T1000 (cell line): Measurements from ENCODE around the gene EML4.

Experiments used
- DNase-seq: peaks from one replicate; lab custom pipeline; 2025; ENCODE audit warnings: mixed read lengths; lab: John Stamatoyannopoulos, UW

The EML4 gene

GRCh38 chr2:42196403-42197267 lies 27.5 kb downstream of the EML4 start:
- no peak for DNase-seq

GRCh38 chr2:42197792-42198191 lies 28.6 kb downstream of the EML4 start:
- DNase-seq = no peak

- DNase-seq = no peak
These were observed 29.3 kb downstream of the EML4 start for GRCh38 chr2:42198466-42198865.

DNA sequence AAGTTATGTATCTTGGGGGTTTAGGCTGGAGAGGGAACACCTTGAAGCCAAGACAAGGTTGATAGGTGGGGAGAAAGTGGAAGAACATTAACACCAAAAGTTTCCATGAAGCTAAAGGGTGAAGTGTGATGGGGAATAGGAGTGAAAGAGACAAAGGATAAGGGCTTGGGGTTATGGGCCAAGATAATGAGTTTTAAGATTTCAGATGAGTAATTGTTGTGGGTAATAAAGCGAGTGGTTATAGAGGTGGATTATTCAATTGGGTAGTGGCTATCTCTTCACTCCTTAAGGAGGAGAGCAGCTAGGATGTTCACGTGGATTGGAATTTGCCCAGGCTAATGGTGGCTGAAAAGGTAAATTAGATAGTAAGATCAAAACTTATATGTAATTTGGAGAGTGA lies 29.8 kb downstream of the EML4 start:
- DNase-seq = no peak

- no peak for DNase-seq
These were observed 30.5 kb downstream of the EML4 start for GRCh38 chr2:42199626-42200025.

GRCh38 chr2:42200926-42201855 lies 32.0 kb downstream of the EML4 start:
- DNase-seq = no peak

DNA sequence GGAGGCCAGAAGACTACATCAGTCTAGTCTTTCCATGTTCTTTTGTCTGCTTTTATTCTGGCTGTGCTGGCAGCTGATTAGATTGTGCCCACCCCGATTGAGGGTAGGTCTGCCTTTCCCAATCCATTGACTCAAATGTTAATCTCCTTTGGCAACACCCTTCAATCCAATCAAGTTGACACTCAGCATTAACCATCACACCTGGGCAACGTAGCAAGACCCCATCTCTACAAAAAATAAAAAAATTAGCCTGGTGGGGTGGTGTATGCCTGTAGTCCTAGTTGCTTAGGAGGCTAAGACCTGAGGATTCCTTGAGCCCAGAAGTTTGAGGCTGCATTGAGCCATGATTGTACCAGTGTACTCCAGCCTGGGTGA lies 33.5 kb downstream of the EML4 start:
- DNase-seq = no peak

DNA sequence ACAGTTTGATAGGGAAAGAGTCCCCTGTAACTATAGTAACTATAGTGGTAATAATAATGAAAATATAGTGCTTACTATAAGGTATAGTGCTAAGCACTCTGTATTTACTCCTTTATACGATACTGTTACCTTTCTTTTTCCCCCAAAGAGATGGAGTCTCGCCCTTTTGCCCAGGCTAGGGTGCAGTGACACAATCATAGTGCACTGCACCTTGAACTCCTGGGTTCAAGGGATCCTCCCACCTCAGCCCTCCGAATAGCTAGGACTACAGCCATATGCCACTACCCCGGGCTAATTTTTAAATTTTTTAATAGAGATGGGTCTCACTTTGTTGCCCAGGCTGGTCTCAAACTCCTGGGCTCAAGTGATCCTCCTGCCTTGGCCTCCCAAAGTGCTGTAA lies 34.6 kb downstream of the EML4 start:
- DNase-seq = no peak

- no peak for DNase-seq
These were observed 36.2 kb downstream of the EML4 start for GRCh38 chr2:42205337-42205736.

DNA sequence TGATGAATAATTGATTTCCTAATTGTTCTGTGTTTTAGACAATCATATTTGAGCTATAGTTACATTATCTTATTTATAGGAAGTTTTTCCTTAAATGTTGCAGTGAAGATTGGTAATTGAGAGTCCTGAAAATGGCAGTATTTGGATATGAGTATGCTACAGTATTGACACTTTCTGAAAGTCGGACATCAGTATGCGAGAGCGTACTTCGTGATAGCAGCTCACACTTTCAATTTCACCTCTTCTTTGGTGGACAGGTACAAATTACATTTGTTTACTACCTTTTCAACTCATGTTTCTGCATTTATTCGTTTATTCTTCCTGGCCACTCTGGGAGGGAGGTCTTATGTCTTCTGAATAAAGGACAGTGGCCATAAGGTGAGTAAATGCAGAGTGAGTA lies 38.7 kb downstream of the EML4 start:
- no peak for DNase-seq

DNA sequence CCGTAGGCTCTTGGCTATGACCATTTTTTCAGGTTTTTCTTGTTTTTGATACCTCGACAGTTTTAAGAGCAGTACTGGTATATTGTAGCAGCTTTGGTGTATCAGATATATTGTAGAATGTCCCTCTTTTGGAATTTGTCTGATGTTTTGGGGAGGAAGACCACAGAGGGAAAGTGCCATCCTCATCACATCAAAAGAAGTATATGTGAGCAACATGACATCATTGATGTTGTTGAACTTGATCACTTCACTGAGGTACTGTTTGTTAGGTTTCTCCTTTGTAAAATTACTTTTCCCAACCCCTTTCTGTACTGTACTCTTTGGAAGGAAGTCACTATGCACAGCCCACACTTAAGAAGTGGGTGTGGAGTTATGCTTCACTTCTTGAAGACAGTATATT lies 41.0 kb downstream of the EML4 start:
- DNase-seq = no peak

DNA sequence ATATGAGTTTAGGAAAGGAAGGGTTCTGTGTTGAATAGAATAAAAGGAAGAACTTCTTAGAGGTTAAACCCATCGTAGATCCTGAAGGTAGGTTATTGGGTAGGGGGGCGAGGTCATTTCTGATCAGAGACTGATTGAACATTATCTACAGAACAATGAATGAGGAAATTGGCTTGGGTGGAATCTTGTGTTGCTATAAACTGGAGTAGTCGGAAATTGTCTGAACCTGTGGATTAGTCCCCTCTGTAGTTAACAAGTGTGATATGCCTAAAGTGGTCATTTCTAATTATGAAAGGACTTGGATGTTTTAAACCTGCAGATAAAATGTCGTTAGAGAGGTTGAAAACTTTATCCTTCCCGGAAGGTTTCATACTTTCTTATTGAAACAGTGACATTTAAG lies 42.1 kb downstream of the EML4 start:
- DNase-seq = no peak

GRCh38 chr2:42214669-42215068 lies 45.5 kb downstream of the EML4 start:
- DNase-seq = no peak

DNA sequence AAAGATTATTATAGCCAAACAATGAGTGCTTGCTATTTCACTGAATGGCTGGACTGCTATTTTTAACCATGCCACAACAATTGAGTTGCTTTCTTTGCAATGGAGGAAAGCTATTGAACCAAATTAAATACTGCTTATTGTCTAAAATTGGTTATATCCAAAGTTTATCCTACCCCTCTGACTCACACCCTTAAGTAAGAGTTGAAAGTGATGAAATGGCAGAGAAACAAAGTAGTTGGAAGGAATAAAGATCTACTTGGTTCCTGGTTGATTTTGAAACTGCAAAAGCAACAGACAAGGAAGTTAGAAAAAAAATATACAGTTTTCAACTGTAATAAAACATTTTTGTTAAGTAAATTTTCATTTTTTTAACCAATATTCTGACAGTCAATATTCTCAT lies 47.5 kb downstream of the EML4 start:
- no peak for DNase-seq

DNA sequence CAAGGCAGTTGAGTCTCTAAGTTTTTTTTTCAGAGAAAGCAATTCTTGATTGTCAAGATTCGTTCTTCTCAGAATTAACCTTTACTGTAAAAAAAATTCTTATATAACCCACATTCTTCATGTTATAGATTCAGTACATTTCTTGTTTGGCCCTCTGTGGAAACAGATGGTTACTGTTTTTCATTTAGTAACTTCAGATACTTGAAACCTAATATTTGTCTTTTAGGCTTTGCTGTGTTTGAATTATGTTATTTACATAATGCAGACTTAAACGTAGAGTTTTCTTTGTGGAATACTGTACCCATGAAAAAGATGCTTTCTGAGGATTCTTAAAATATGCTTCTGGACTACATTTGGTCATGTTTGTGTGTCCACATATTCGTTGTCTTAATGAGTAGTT lies 48.2 kb downstream of the EML4 start:
- no peak for DNase-seq

GRCh38 chr2:42217914-42218313 lies 48.8 kb downstream of the EML4 start:
- no peak for DNase-seq

- no peak for DNase-seq
These were observed 49.6 kb downstream of the EML4 start for GRCh38 chr2:42218712-42219111.

DNA sequence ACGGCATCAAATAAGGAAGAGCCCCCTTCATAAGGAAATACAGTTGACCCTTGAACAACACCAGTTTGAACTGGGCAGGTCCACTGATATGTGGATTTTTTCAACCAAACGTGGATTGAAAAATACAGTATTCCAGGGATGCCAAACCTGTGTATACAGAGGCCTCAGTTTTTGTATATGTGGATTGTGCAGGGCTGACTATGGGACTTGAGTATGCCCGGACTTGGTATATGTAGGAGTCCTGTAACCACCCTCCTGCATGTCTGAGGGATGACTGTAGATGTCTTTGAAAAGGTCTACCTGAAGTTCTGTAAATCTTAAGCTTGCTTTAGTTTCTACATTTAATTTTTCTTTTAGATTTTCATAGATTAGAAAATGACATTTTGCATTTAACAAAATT lies 50.0 kb downstream of the EML4 start:
- no peak for DNase-seq

DNA sequence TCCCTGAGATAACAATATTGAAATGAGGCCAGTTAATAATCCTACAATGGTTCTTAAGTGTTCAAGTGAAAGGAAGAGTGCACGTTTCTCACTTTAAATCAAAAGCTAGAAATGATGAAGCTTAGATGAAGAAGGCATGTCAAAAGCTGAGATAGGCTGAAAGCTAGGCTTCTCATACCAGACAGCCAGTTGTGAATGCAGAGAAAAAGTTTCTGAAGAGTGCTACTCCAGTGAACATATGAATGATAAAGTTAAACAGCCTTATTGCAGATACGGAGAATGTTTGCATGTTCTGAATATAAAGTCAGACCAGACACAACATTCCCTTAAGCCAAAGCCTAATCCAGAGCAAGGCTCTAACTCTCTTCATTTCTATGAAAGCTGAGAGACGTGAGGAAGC lies 51.4 kb downstream of the EML4 start:
- DNase-seq = no peak

- DNase-seq = no peak
These were observed 54.1 kb downstream of the EML4 start for GRCh38 chr2:42223067-42223854.

DNA sequence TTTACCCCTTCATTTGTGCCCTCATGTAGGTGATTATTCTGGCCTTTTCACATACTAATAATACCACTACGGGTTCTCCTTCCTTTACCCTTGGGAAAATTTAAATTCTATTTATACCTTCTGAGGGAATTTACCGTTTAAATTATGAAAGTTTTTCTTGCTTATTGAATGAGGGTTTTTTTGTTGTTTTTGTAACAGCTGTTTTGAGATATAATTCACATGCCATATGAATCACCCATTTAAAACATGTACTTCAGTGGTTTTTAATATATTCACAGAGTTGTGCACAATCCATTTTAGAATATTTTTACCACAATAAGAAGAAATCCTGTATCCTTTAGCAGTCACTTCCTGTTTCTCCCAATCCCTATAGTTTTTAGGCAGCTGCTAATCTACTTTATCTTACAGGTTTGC lies 54.7 kb downstream of the EML4 start:
- no peak for DNase-seq

DNA sequence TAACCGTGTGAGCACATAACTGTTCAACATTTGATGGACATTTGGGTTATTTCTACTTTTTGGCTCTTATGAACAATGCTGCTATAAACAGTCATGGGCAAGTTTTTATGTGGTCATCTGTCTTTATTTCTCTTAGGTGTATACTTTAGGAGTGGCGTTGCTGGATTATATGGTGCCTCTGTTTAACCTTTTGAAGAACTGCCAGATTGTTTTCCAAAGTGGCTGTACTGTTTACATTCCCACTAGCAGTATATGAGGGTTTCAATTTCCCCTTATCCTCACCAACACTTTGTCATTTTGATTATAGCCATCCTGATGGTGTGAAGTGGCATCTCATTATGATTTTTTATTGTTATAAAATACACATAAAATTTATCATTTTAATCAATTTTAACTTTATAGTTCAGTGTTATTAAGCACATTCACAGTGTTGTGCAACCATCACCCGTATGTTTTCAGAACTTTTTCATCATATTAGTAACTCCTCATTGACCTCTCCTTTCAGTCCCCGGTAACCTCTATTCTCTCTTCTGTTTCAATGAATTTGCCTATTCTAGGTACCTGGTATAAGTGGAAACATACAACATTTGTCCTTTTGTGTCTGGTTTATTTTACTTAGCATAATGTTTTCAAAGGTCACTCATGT lies 55.4 kb downstream of the EML4 start:
- no peak for DNase-seq
